IPS DF 19.7 (cell line): Measurements from ENCODE around the gene CCDC7.
"Not testable (repeated sequence)": the region's sequence is repeated elsewhere in the genome, so short reads cannot be mapped to it uniquely, and the experiment has no call there.

ENCODE experiments used
- DNase-seq: peaks from one replicate; pipeline ENCODE4 v3.0.0-alpha.2; 2013; ENCODE audit warnings: low read depth, low spot score

The CCDC7 gene

GRCh38 chr10:32693441-32693979, 247.6 kb downstream of the CCDC7 start:
- DNase-seq: no peak

- not testable (repeated sequence) for DNase-seq
Observed at GRCh38 chr10:32699683-32700082, 253.7 kb downstream of the CCDC7 start.

GRCh38 chr10:32713560-32713959, 267.6 kb downstream of the CCDC7 start:
- no peak for DNase-seq

- DNase-seq: no peak
Observed at GRCh38 chr10:32731527-32731926, 285.6 kb downstream of the CCDC7 start.

GRCh38 chr10:32738958-32739357, 293.0 kb downstream of the CCDC7 start:
- DNase-seq: no peak

GRCh38 chr10:32744321-32744720, 298.4 kb downstream of the CCDC7 start:
- no peak for DNase-seq

GRCh38 chr10:32746869-32747268, 300.9 kb downstream of the CCDC7 start:
- no peak for DNase-seq

- DNase-seq: no peak
Observed at GRCh38 chr10:32751582-32751981, 305.6 kb downstream of the CCDC7 start.

GRCh38 chr10:32754900-32755299, 309.0 kb downstream of the CCDC7 start:
- DNase-seq: not testable (repeated sequence)

- DNase-seq: no peak
Observed at GRCh38 chr10:32771217-32771616, 325.3 kb downstream of the CCDC7 start.

- DNase-seq: no peak
Observed at GRCh38 chr10:32773105-32773504, 327.2 kb downstream of the CCDC7 start.

- DNase-seq: no peak
Observed at GRCh38 chr10:32786968-32787367, 341.0 kb downstream of the CCDC7 start.

GRCh38 chr10:32787690-32788284, 341.8 kb downstream of the CCDC7 start:
- no peak for DNase-seq

GRCh38 chr10:32788359-32788758, 342.4 kb downstream of the CCDC7 start:
- no peak for DNase-seq

- DNase-seq: no peak
Observed at GRCh38 chr10:32790483-32790882, 344.5 kb downstream of the CCDC7 start.

- DNase-seq: no peak
Observed at GRCh38 chr10:32793033-32793432, 347.1 kb downstream of the CCDC7 start.

- no peak for DNase-seq
Observed at GRCh38 chr10:32795598-32796183, 349.8 kb downstream of the CCDC7 start.

- not testable (repeated sequence) for DNase-seq
Observed at GRCh38 chr10:32797393-32797792, 351.5 kb downstream of the CCDC7 start.

GRCh38 chr10:32846974-32847373, 401.0 kb downstream of the CCDC7 start:
- DNase-seq: no peak

- no peak for DNase-seq
Observed at GRCh38 chr10:32851301-32851700, 405.4 kb downstream of the CCDC7 start.

- DNase-seq: no peak
Observed at GRCh38 chr10:32854435-32854834, 408.5 kb downstream of the CCDC7 start.

GRCh38 chr10:32865170-32865569, 419.2 kb downstream of the CCDC7 start:
- no peak for DNase-seq

- DNase-seq: no peak
Observed at GRCh38 chr10:32877915-32878314, 432.0 kb downstream of the CCDC7 start.
